Prostate gland (tissue), 2 donors: ENCODE measurements around the gene PEAK1. TPM values are rescaled to one million over a fixed set of nuclear protein-coding genes. Genes with fewer than 3 reads are reported as not detected.

Source experiments
- DNase-seq: peaks from one replicate; pipeline ENCODE4 v3.0.0-alpha.2; 2019; ENCODE audit warnings: low spot score
- H3K27ac ChIP-seq, 2 donors: fragments of 200-600 bp; sonication (generic); 2 replicates each; pipeline ENCODE4 v1.5.1; 2017 to 2019
- H3K27me3 ChIP-seq: fragments of 200-600 bp; sonication (generic); replicated peaks from 2 replicates; pipeline ENCODE4 v1.5.1; 2019; ENCODE audit not compliant: insufficient read depth
- H3K36me3 ChIP-seq, 2 donors: fragments of 200-600 bp; sonication (generic); 1 replicate in 1 of 2; 2 replicates in 1 of 2; pipeline versions ENCODE4 v1.5.1 to v1.8.1; 2017 to 2019
- H3K4me1 ChIP-seq: fragments of 200-600 bp; sonication (generic); replicated peaks from 2 replicates; pipeline ENCODE4 v1.5.1; 2019
- H3K4me3 ChIP-seq, 2 donors: fragments of 200-600 bp; sonication (generic); 2 replicates each; pipeline ENCODE4 v1.5.1; 2017 to 2019
- H3K9me3 ChIP-seq: fragments of 200-600 bp; sonication (generic); 2 replicates; pipeline ENCODE4 v1.5.1; 2017
- CTCF ChIP-seq, 4 experiments: fragments of 200-600 bp in 2 of 4; fragments of 450-650 bp in 2 of 4; sonication (generic) in 2 of 4; IDR thresholded peaks; 1 replicate in 3 of 4; 2 replicates in 1 of 4; pipeline ENCODE4 v1.5.1; 2016 to 2019; ENCODE audit warnings: antibody characterized with exemption in 4 of 4, mild to moderate bottlenecking in 2 of 4, moderate library complexity in 2 of 4
- POLR2A ChIP-seq: fragments of 450-650 bp; IDR thresholded peaks from one replicate; pipeline ENCODE4 v1.6.1; 2016; ENCODE audit warnings: antibody characterized with exemption, mild to moderate bottlenecking
- POLR2AphosphoS5 ChIP-seq: sonication (generic); formaldehyde crosslinking; IDR thresholded peaks from one replicate; pipeline ENCODE4 v1.6.1; 2017; ENCODE audit warnings: antibody characterized with exemption
- WGBS: methylation state at CpG from one replicate; pipeline ENCODE4 v1.1.5; 2018; 5-methylcytosine and 5-hydroxymethylcytosine counted together
- intact Hi-C: fragments of 100-400 bp; cut with DNase I; formaldehyde crosslinking; loops from one replicate; pipeline ENCODE4 v1.14.2; 2022
- total RNA-seq, 2 donors: library from RNA; depleted of rRNA; stranded (reverse); fragments of >200 nt; gene quantifications; one replicate each; pipeline ENCODE4 v1.1.0, GENCODE V29; 2016

PEAK1 gene
- total RNA-seq, 2 donors from 2014 or later, result 11.3 to 108 TPM

GRCh38 chr15:77430652-77431051, 10.7 kb upstream of the PEAK1 start:
- DNase-seq, result no peak
- no peak for TF ChIP-seq POLR2AphosphoS5
- no peak for TF ChIP-seq POLR2A
- no peak for TF ChIP-seq CTCF (IDR thresholded peaks at IDR 0.05)
- Histone ChIP-seq H3K27ac (no peak overlapping the region), H3K4me3 (no peak overlapping the region), H3K4me1 (no peaks in the 10 kb centered on the region), H3K27me3 (no peaks in the 10 kb centered on the region), H3K36me3 (no peaks in the 10 kb centered on the region), H3K9me3 (no peaks in the 10 kb centered on the region)
- intact Hi-C loops, result no loop called here
- WGBS, result 58% methylated on average over 2 of the region's 2 CpGs

GRCh38 chr15:77430213-77430612, 10.3 kb upstream of the PEAK1 start:
- TF ChIP-seq POLR2AphosphoS5 (no peak), POLR2A (no peak), CTCF (IDR thresholded peaks at IDR 0.05) (no peak)
- Histone ChIP-seq H3K4me3 (no peak overlapping the region), H3K27me3 (no peaks in the 10 kb centered on the region), H3K9me3 (no peaks in the 10 kb centered on the region), H3K27ac (no peak overlapping the region), H3K36me3 (no peaks in the 10 kb centered on the region), H3K4me1 (no peaks in the 10 kb centered on the region)
- intact Hi-C loops, result no loop called here
- WGBS, result 88% methylated on average over 2 of the region's 2 CpGs
- DNase-seq, result no peak

GRCh38 chr15:77426871-77427270, 7.0 kb upstream of the PEAK1 start:
- TF ChIP-seq POLR2AphosphoS5 (no peak), POLR2A (no peak), CTCF (IDR thresholded peaks at IDR 0.05) (no peak)
- Histone ChIP-seq H3K9me3 (no peaks in the 10 kb centered on the region), H3K36me3 (no peaks in the 10 kb centered on the region), H3K27ac (no peak overlapping the region), H3K4me1 (no peaks in the 10 kb centered on the region), H3K4me3 (no peak overlapping the region), H3K27me3 (no peaks in the 10 kb centered on the region)
- WGBS, result 89% methylated on average over 1 of the region's 1 CpG
- no peak for DNase-seq
- intact Hi-C loops, result no loop called here

- Histone ChIP-seq H3K9me3 (no peaks in the 10 kb centered on the region), H3K27ac (no peak overlapping the region), H3K4me3 (no peak overlapping the region), H3K27me3 (no peaks in the 10 kb centered on the region), H3K36me3 (no peaks in the 10 kb centered on the region), H3K4me1 (no peaks in the 10 kb centered on the region)
- intact Hi-C loops, result no loop called here
- WGBS, result 98% methylated on average over 1 of the region's 1 CpG
- DNase-seq, result no peak
- no peak for TF ChIP-seq POLR2A
- TF ChIP-seq POLR2AphosphoS5, result no peak
- TF ChIP-seq CTCF (IDR thresholded peaks at IDR 0.05), result no peak
These were observed 6.5 kb upstream of the PEAK1 start for GRCh38 chr15:77426377-77426776.

GRCh38 chr15:77425104-77425503, 5.2 kb upstream of the PEAK1 start:
- TF ChIP-seq POLR2AphosphoS5 (no peak), CTCF (IDR thresholded peaks at IDR 0.05) (no peak), POLR2A (no peak)
- WGBS, result 77% methylated on average over 3 of the region's 3 CpGs
- no peak for DNase-seq
- Histone ChIP-seq H3K4me1 (no peaks in the 10 kb centered on the region), H3K36me3 (no peaks in the 10 kb centered on the region), H3K27ac (no peak overlapping the region), H3K9me3 (no peaks in the 10 kb centered on the region), H3K4me3 (no peak overlapping the region), H3K27me3 (no peaks in the 10 kb centered on the region)
- intact Hi-C loops, result no loop called here
